Breast epithelium (tissue), 4 donors: ENCODE results near the gene RAD21L1. TPM values are rescaled to one million over a fixed set of nuclear protein-coding genes. Genes with fewer than 3 reads are reported as not detected.

Source experiments
- DNase-seq, 2 donors: peaks; one replicate each; pipeline ENCODE4 v3.0.0-alpha.2; 2019; ENCODE audit warnings: low spot score in 2 of 2
- H3K27ac ChIP-seq, 2 donors: fragments of 200-600 bp; sonication (generic) in 1 of 2; one replicate each; pipeline ENCODE4 v1.5.1; 2016 to 2019; ENCODE audit warnings: mild to moderate bottlenecking in 1 of 2
- H3K27me3 ChIP-seq, 2 donors: fragments of 200-600 bp; sonication (generic) in 1 of 2; one replicate each; pipeline versions ENCODE4 v1.5.1 to v1.6.0; 2017 to 2019; ENCODE audit warnings: control low read depth in 1 of 2, mild to moderate bottlenecking in 1 of 2
- H3K36me3 ChIP-seq: fragments of 200-600 bp; one replicate; pipeline ENCODE4 v1.5.1; 2019
- H3K4me1 ChIP-seq, 2 donors: fragments of 200-600 bp; sonication (generic); one replicate each; pipeline ENCODE4 v1.5.1; 2016 to 2019; ENCODE audit warnings: control low read depth in 1 of 2
- H3K4me3 ChIP-seq, 3 donors: fragments of 200-600 bp; sonication (generic); 1 replicate in 2 of 3; 2 replicates in 1 of 3; pipeline ENCODE4 v1.5.1; 2016 to 2019; ENCODE audit warnings: mild to moderate bottlenecking in 3 of 3, moderate library complexity in 2 of 3
- H3K9me3 ChIP-seq, 2 donors: fragments of 200-600 bp; sonication (generic) in 1 of 2; one replicate each; pipeline ENCODE4 v1.5.1; 2016 to 2019; ENCODE audit warnings: control low read depth in 1 of 2
- CTCF ChIP-seq, 3 donors: fragments of 450-650 bp; IDR thresholded peaks; one replicate each; pipeline ENCODE4 v1.5.1; 2016 to 2017; ENCODE audit warnings: antibody characterized with exemption in 3 of 3, mild to moderate bottlenecking in 3 of 3, moderate library complexity in 3 of 3
- POLR2A ChIP-seq: fragments of 450-650 bp; IDR thresholded peaks from one replicate; pipeline ENCODE4 v1.6.1; 2016; ENCODE audit warnings: antibody characterized with exemption, mild to moderate bottlenecking, moderate library complexity
- POLR2AphosphoS5 ChIP-seq, 3 donors: sonication (generic); formaldehyde crosslinking; IDR thresholded peaks; one replicate each; pipeline ENCODE4 v1.6.1; 2017; ENCODE audit warnings: antibody characterized with exemption in 3 of 3
- intact Hi-C: fragments of 100-400 bp; cut with DNase I; formaldehyde crosslinking; loops from one replicate; pipeline ENCODE4 v1.15.1; 2023; ENCODE audit warnings: low total_unique reads
- total RNA-seq, 3 donors: library from RNA; depleted of rRNA; stranded (reverse); fragments of >200 nt; gene quantifications; one replicate each; pipeline ENCODE4 v1.1.0, GENCODE V29; 2016

Gene RAD21L1
- total RNA-seq, 3 donors from 2014 or later, result not detected

GRCh38 chr20:1295276-1295930, 69.6 kb downstream of the RAD21L1 start:
- DNase-seq, result no peak
- Histone ChIP-seq H3K36me3 (no peaks in the 10 kb centered on the region), H3K27ac (no peak overlapping the region), H3K27me3 (no peaks in the 10 kb centered on the region), H3K4me1 (no peaks in the 10 kb centered on the region), H3K4me3 (no peak overlapping the region), H3K9me3 (no peaks in the 10 kb centered on the region)
- no peak for TF ChIP-seq POLR2A
- TF ChIP-seq POLR2AphosphoS5 (IDR thresholded peaks at IDR 0.05), result no peak
- TF ChIP-seq CTCF (IDR thresholded peaks at IDR 0.05), result no peak
- intact Hi-C loops, result no loop called here

- Histone ChIP-seq H3K4me3 (no peak overlapping the region), H3K4me1 (no peaks in the 10 kb centered on the region), H3K27me3 (no peaks in the 10 kb centered on the region), H3K27ac (no peak overlapping the region), H3K9me3 (no peaks in the 10 kb centered on the region), H3K36me3 (no peaks in the 10 kb centered on the region)
- no peak for DNase-seq
- intact Hi-C loops, result no loop called here
- TF ChIP-seq POLR2AphosphoS5 (IDR thresholded peaks at IDR 0.05) (no peak), CTCF (IDR thresholded peaks at IDR 0.05) (no peak), POLR2A (no peak)
Observed at GRCh38 chr20:1296117-1296610, 70.3 kb downstream of the RAD21L1 start.

GRCh38 chr20:1296922-1297321, 71.1 kb downstream of the RAD21L1 start:
- intact Hi-C loops, result no loop called here
- Histone ChIP-seq H3K27me3 (no peaks in the 10 kb centered on the region), H3K4me1 (no peaks in the 10 kb centered on the region), H3K4me3 (no peak overlapping the region), H3K27ac (no peak overlapping the region), H3K9me3 (no peaks in the 10 kb centered on the region), H3K36me3 (no peaks in the 10 kb centered on the region)
- DNase-seq, result no peak
- TF ChIP-seq POLR2A (no peak), CTCF (IDR thresholded peaks at IDR 0.05) (no peak), POLR2AphosphoS5 (IDR thresholded peaks at IDR 0.05) (no peak)

- Histone ChIP-seq H3K4me3 (no peak overlapping the region), H3K27me3 (no peaks in the 10 kb centered on the region), H3K4me1 (no peaks in the 10 kb centered on the region), H3K36me3 (no peaks in the 10 kb centered on the region), H3K9me3 (no peaks in the 10 kb centered on the region), H3K27ac (no peak overlapping the region)
- intact Hi-C loops, result no loop called here
- TF ChIP-seq POLR2A (no peak), CTCF (IDR thresholded peaks at IDR 0.05) (no peak), POLR2AphosphoS5 (IDR thresholded peaks at IDR 0.05) (no peak)
- DNase-seq, result no peak
Observed at GRCh38 chr20:1297486-1297885, 71.6 kb downstream of the RAD21L1 start.

- H3K27ac ChIP-seq, result no peak overlapping the region
- no peaks in the 10 kb centered on the region for H3K9me3 ChIP-seq
- H3K4me1 ChIP-seq, result no peaks in the 10 kb centered on the region
- H3K36me3 ChIP-seq, result no peaks in the 10 kb centered on the region
- H3K4me3 ChIP-seq, result no peak overlapping the region
- no peak for TF ChIP-seq CTCF (IDR thresholded peaks at IDR 0.05)
- TF ChIP-seq POLR2AphosphoS5 (IDR thresholded peaks at IDR 0.05), result no peak
- TF ChIP-seq POLR2A, result no peak
- intact Hi-C loops, result no loop called here
- no peak for DNase-seq
- H3K27me3 ChIP-seq, result no peaks in the 10 kb centered on the region
Observed at GRCh38 chr20:1298166-1298565, 72.3 kb downstream of the RAD21L1 start.
